HepG2 (cell line): ENCODE results near the gene ADAMTS4. TPM values are rescaled to one million over a fixed set of nuclear protein-coding genes. Genes with fewer than 3 reads are reported as not detected.
A peak's percentile ranks its signal among the peaks of the same experiment; 100 is the strongest.

ENCODE experiments used
- BCL6 ChIP-seq: IDR thresholded peaks from 2 replicates; pipeline ENCODE4 v1.6.1; 2016; ENCODE audit warnings: missing genetic modification reagents, missing compliant biosample characterization
- FOXM1 ChIP-seq: sonication (generic); formaldehyde crosslinking; IDR thresholded peaks from 2 replicates; pipeline ENCODE4 v1.5.0; 2020; ENCODE audit warnings: missing genetic modification reagents
- NBN ChIP-seq: fragments of 450-650 bp; conservative IDR thresholded peaks from 2 replicates; pipeline ENCODE4 v1.6.1; 2017
- NR2F1 ChIP-seq, 2 experiments: fragments of 450-650 bp in 1 of 2; formaldehyde crosslinking in 1 of 2; IDR thresholded peaks; 2 replicates each; pipeline versions ENCODE4 v1.5.0 to v1.6.1; 2016 to 2020; ENCODE audit warnings: mild to moderate bottlenecking in 1 of 2, missing compliant biosample characterization in 1 of 2, missing genetic modification reagents in 1 of 2, moderate library complexity in 1 of 2
- PAWR ChIP-seq: sonication (generic); formaldehyde crosslinking; IDR thresholded peaks from 2 replicates; pipeline ENCODE4 v1.4.0; 2020; ENCODE audit warnings: missing genetic modification reagents, mild to moderate bottlenecking, borderline replicate concordance
- RORA ChIP-seq: sonication (generic); formaldehyde crosslinking; IDR thresholded peaks from 2 replicates; pipeline ENCODE4 v1.5.0; 2020; ENCODE audit warnings: mild to moderate bottlenecking, missing genetic modification reagents, moderate library complexity
- RXRA ChIP-seq: sonication (generic); formaldehyde crosslinking; IDR thresholded peaks from 2 replicates; pipeline ENCODE4 v1.5.1; 2020; ENCODE audit warnings: missing genetic modification reagents
- SNAPC2 ChIP-seq: sonication (generic); formaldehyde crosslinking; IDR thresholded peaks from 2 replicates; pipeline ENCODE4 v1.8.1; 2022; ENCODE audit warnings: mild to moderate bottlenecking, missing genetic modification reagents
- ZFX ChIP-seq: sonication (generic); formaldehyde crosslinking; IDR thresholded peaks from 2 replicates; pipeline ENCODE4 v1.4.0; 2020; ENCODE audit warnings: mild to moderate bottlenecking, low read depth, missing genetic modification reagents, moderate library complexity
- ZNF614 ChIP-seq: IDR thresholded peaks from 2 replicates; pipeline ENCODE4 v1.6.1; 2018; ENCODE audit warnings: missing biosample characterization, missing genetic modification reagents, inconsistent platforms, borderline replicate concordance
- ZNF672 ChIP-seq: sonication (generic); formaldehyde crosslinking; IDR thresholded peaks from 2 replicates; pipeline ENCODE4 v1.8.1; 2022; ENCODE audit warnings: missing genetic modification reagents
- ZNF816 ChIP-seq: sonication (generic); formaldehyde crosslinking; IDR thresholded peaks from 2 replicates; pipeline ENCODE4 v1.8.0; 2022; ENCODE audit warnings: missing genetic modification reagents, mild to moderate bottlenecking, borderline replicate concordance
- polyA plus RNA-seq, 8 experiments: library from polyadenylated mRNA; depleted of rRNA in 3 of 8; stranded (reverse) in 7 of 8; unstranded in 1 of 8; fragments of >200 nt; fragmentation: Illumina TruSeq in 4 of 8; extraction: Trizol in 4 of 8; gene quantifications; 2 replicates each; pipeline versions ENCODE4 v1.2.1 to v1.2.3, GENCODE V29; 2011 to 2016; ENCODE audit warnings: low read depth in 4 of 8, missing spikeins in 1 of 8, mixed read lengths in 1 of 8; ENCODE audit not compliant: insufficient read depth in 1 of 8
- total RNA-seq, 5 experiments: library from RNA; depleted of rRNA; stranded (reverse); fragments of >200 nt; fragmentation: Illumina TruSeq; extraction: Trizol; gene quantifications; 2 replicates each; pipeline ENCODE4 v1.2.3, GENCODE V29; 2016; ENCODE audit warnings: low read depth in 1 of 5
- TF ChIP-seq, protein P1 (sequence below): sonication (generic); formaldehyde crosslinking; IDR thresholded peaks from 2 replicates; pipeline ENCODE4 v1.4.0; 2020; ENCODE audit warnings: missing genetic modification reagents, borderline replicate concordance
- TF ChIP-seq, protein P2 (sequence below): sonication (generic); formaldehyde crosslinking; IDR thresholded peaks from 2 replicates; pipeline ENCODE4 v1.4.0; 2020; ENCODE audit warnings: missing genetic modification reagents
- TF ChIP-seq, protein P3 (sequence below): sonication (generic); formaldehyde crosslinking; IDR thresholded peaks from 2 replicates; pipeline ENCODE4 v1.9.0; 2021; ENCODE audit warnings: missing genetic modification reagents, borderline replicate concordance
- TF ChIP-seq, protein P4 (sequence below): sonication (generic); formaldehyde crosslinking; IDR thresholded peaks from 2 replicates; pipeline ENCODE4 v1.5.0; 2020; ENCODE audit warnings: missing genetic modification reagents
- TF ChIP-seq, protein P5 (sequence below): IDR thresholded peaks from 2 replicates; pipeline ENCODE4 v1.6.1; 2016; ENCODE audit warnings: low read depth

ADAMTS4 gene
- total and polyA plus RNA-seq, 2 of the 13 experiments (the other 11 are each of a cell fraction or from before 2014, with no cell fraction given), result 0.51 to 1.7 TPM

DNA sequence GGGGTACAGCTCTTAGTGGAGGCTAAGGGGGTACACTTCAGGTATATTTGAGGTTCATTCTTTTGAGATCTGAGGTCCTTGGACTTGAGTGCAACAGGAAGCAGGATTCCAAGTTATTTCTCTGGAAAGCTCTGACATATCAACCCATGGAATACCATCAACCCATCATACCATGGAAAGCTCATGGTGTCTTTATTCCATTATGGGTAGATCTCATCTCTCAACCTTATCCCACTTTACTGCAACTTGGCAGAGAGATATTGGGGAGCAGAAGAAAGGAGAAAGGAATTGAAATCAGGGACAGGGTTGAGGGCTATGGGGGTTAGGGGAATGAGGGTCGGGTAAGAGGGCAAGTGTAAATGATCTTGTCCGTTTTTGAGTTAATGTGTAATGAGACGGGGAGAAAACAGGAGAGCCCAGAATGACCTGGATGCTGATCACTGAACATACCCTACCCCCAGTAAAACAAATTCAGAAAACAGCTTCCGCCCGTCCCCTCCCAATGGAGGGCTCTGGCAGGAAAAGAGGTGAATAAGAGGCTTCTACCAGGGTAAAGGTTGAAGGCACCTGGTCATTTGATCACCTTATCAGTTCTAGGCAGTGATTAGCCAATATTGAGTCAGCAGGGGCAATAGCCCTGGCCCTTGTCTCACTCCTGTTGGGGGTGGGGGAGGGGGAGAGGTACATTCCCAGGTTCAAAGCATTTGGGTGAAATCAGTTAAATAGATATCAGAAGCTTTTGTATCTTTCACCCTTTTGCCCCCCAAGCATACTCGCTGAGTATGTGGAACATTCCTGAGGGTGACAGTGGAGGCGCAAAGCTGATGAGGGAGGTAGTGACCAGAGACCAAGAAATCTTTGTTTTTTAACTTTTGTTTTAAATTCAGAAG is 25.2 kb upstream of the ADAMTS4 start (continued):
- no peak for TF ChIP-seq ZFX (CRISPR knock-in tag)
- TF ChIP-seq NBN, result no peak
- no peak for TF ChIP-seq FOXM1
- TF ChIP-seq, protein P1, sequence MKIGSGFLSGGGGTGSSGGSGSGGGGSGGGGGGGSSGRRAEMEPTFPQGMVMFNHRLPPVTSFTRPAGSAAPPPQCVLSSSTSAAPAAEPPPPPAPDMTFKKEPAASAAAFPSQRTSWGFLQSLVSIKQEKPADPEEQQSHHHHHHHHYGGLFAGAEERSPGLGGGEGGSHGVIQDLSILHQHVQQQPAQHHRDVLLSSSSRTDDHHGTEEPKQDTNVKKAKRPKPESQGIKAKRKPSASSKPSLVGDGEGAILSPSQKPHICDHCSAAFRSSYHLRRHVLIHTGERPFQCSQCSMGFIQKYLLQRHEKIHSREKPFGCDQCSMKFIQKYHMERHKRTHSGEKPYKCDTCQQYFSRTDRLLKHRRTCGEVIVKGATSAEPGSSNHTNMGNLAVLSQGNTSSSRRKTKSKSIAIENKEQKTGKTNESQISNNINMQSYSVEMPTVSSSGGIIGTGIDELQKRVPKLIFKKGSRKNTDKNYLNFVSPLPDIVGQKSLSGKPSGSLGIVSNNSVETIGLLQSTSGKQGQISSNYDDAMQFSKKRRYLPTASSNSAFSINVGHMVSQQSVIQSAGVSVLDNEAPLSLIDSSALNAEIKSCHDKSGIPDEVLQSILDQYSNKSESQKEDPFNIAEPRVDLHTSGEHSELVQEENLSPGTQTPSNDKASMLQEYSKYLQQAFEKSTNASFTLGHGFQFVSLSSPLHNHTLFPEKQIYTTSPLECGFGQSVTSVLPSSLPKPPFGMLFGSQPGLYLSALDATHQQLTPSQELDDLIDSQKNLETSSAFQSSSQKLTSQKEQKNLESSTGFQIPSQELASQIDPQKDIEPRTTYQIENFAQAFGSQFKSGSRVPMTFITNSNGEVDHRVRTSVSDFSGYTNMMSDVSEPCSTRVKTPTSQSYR, result peak; percentile 97
- TF ChIP-seq, protein P2, sequence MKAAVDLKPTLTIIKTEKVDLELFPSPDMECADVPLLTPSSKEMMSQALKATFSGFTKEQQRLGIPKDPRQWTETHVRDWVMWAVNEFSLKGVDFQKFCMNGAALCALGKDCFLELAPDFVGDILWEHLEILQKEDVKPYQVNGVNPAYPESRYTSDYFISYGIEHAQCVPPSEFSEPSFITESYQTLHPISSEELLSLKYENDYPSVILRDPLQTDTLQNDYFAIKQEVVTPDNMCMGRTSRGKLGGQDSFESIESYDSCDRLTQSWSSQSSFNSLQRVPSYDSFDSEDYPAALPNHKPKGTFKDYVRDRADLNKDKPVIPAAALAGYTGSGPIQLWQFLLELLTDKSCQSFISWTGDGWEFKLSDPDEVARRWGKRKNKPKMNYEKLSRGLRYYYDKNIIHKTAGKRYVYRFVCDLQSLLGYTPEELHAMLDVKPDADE (CRISPR knock-in tag), result 0 out of 2 replicates have a peak, but pooled peaks have one; percentile 33
- TF ChIP-seq ZNF672, result no peak
- no peak for TF ChIP-seq RORA (CRISPR knock-in tag)
- TF ChIP-seq NR2F1 (CRISPR knock-in tag; IDR thresholded peaks at IDR 0.05), result peak in 1 of 2 experiments; percentile 84; a peak in 2 of 4 replicates
- peak; percentile 23; the same call in 1 of the 2 replicates for TF ChIP-seq ZNF816 (CRISPR knock-in tag)
- TF ChIP-seq, protein P3, sequence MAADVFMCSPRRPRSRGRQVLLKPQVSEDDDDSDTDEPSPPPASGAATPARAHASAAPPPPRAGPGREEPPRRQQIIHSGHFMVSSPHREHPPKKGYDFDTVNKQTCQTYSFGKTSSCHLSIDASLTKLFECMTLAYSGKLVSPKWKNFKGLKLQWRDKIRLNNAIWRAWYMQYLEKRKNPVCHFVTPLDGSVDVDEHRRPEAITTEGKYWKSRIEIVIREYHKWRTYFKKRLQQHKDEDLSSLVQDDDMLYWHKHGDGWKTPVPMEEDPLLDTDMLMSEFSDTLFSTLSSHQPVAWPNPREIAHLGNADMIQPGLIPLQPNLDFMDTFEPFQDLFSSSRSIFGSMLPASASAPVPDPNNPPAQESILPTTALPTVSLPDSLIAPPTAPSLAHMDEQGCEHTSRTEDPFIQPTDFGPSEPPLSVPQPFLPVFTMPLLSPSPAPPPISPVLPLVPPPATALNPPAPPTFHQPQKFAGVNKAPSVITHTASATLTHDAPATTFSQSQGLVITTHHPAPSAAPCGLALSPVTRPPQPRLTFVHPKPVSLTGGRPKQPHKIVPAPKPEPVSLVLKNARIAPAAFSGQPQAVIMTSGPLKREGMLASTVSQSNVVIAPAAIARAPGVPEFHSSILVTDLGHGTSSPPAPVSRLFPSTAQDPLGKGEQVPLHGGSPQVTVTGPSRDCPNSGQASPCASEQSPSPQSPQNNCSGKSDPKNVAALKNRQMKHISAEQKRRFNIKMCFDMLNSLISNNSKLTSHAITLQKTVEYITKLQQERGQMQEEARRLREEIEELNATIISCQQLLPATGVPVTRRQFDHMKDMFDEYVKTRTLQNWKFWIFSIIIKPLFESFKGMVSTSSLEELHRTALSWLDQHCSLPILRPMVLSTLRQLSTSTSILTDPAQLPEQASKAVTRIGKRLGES (CRISPR knock-in tag), result 0 out of 2 replicates have a peak, but pooled peaks have one; percentile 55
- TF ChIP-seq, protein P4, sequence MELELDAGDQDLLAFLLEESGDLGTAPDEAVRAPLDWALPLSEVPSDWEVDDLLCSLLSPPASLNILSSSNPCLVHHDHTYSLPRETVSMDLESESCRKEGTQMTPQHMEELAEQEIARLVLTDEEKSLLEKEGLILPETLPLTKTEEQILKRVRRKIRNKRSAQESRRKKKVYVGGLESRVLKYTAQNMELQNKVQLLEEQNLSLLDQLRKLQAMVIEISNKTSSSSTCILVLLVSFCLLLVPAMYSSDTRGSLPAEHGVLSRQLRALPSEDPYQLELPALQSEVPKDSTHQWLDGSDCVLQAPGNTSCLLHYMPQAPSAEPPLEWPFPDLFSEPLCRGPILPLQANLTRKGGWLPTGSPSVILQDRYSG (CRISPR knock-in tag), result no peak
- TF ChIP-seq, protein P5, sequence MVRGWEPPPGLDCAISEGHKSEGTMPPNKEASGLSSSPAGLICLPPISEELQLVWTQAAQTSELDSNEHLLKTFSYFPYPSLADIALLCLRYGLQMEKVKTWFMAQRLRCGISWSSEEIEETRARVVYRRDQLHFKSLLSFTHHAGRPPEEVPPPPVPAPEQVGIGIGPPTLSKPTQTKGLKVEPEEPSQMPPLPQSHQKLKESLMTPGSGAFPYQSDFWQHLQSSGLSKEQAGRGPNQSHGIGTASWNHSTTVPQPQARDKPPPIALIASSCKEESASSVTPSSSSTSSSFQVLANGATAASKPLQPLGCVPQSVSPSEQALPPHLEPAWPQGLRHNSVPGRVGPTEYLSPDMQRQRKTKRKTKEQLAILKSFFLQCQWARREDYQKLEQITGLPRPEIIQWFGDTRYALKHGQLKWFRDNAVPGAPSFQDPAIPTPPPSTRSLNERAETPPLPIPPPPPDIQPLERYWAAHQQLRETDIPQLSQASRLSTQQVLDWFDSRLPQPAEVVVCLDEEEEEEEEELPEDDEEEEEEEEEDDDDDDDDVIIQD (CRISPR knock-in tag), result peak; percentile 14; the same call in 1 of the 2 replicates
- peak; percentile 83 for TF ChIP-seq BCL6 (CRISPR knock-in tag)
- no peak for TF ChIP-seq ZNF614 (CRISPR knock-in tag)
- no peak for TF ChIP-seq PAWR (CRISPR knock-in tag)
- peak; percentile 96 for TF ChIP-seq RXRA (CRISPR knock-in tag)
- TF ChIP-seq SNAPC2, result no peak
